Measurements from ENCODE around the gene DYRK1A.

GRCh38 chr21:37341254-37341960 is 25.2 kb upstream of the DYRK1A start:
- TF ChIP-seq CTCF (IDR thresholded peaks at IDR 0.05 in 2 of 3, conservative IDR thresholded peaks at IDR 0.05 in 1 of 3; ENCODE audit: control insufficient read depth in 2 of 3, extremely low read depth in 1 of 3, insufficient read depth in 1 of 3, low read depth in 3 of 3, low read length in 3 of 3) (no peak), FOXM1 (IDR thresholded peaks at IDR 0.05; ENCODE audit: low read depth, low read length) (no peak), SREBF2 (IDR thresholded peaks at IDR 0.05; ENCODE audit: low read length) (no peak), NFYB (IDR thresholded peaks at IDR 0.05; ENCODE audit: insufficient read depth, low read depth, low read length) (no peak), EZH2 (IDR thresholded peaks at IDR 0.05; ENCODE audit: borderline replicate concordance, control insufficient read depth, low read depth, low read length) (no peak), KLF5 (IDR thresholded peaks at IDR 0.05; ENCODE audit: partially characterized antibody) (no peak), PAX8 (IDR thresholded peaks at IDR 0.05) (no peak), GABPA (IDR thresholded peaks at IDR 0.05; ENCODE audit: low read depth) (no peak), YY1 (IDR thresholded peaks at IDR 0.05; ENCODE audit: low read depth, low read length) (no peak), POLR2AphosphoS5 (IDR thresholded peaks at IDR 0.05; ENCODE audit: low read length) (no peak), CEBPZ (IDR thresholded peaks at IDR 0.05; ENCODE audit: low read depth, low read length) (no peak), FOXK2 (IDR thresholded peaks at IDR 0.05) (no peak), TAF1 (IDR thresholded peaks at IDR 0.05; ENCODE audit: borderline replicate concordance, low read depth, low read length) (no peak), SRF (IDR thresholded peaks at IDR 0.05; ENCODE audit: low read depth in 2 of 2, low read length in 2 of 2) (no peak)

Data from GM12878 (cell line).